HepG2 (cell line): ENCODE results near the gene SMIM20. TPM values are rescaled to one million over a fixed set of nuclear protein-coding genes. Genes with fewer than 3 reads are reported as not detected.
A peak's percentile ranks its signal among the peaks of the same experiment; 100 is the strongest.

Experiments used
- AGO2 ChIP-seq: fragments of 200-400 bp; formaldehyde crosslinking; optimal IDR thresholded peaks from 2 replicates; pipeline ENCODE3; 2017; ENCODE audit warnings: mild to moderate bottlenecking, low read depth, low read length, moderate library complexity
- ATF1 ChIP-seq: IDR thresholded peaks from 2 replicates; pipeline ENCODE4 v1.6.1; 2016; ENCODE audit warnings: mild to moderate bottlenecking, control low read depth
- ATRX ChIP-seq: sonication (generic); formaldehyde crosslinking; IDR thresholded peaks from 2 replicates; pipeline ENCODE4 v1.4.0; 2020; ENCODE audit warnings: missing genetic modification reagents, borderline replicate concordance
- BORCS8-MEF2B ChIP-seq: sonication (generic); formaldehyde crosslinking; IDR thresholded peaks from 2 replicates; pipeline ENCODE4 v1.8.0; 2022; ENCODE audit warnings: mild to moderate bottlenecking, missing genetic modification reagents
- CEBPZ ChIP-seq: IDR thresholded peaks from 2 replicates; pipeline ENCODE4 v1.6.1; 2012; ENCODE audit warnings: low read length, improper control_type of control experiment
- CHD4 ChIP-seq: fragments of 200-600 bp; sonication (generic); IDR thresholded peaks from 2 replicates; pipeline ENCODE4 v1.7.0; 2017; ENCODE audit warnings: mild to moderate bottlenecking, low read length, borderline replicate concordance
- EED ChIP-seq: sonication (generic); formaldehyde crosslinking; IDR thresholded peaks from 2 replicates; pipeline ENCODE4 v1.5.0; 2020; ENCODE audit warnings: mild to moderate bottlenecking, missing genetic modification reagents
- ERF ChIP-seq: IDR thresholded peaks from 2 replicates; pipeline ENCODE4 v1.6.1; 2018; ENCODE audit warnings: missing biosample characterization, missing genetic modification reagents
- JUNB ChIP-seq: sonication (generic); formaldehyde crosslinking; IDR thresholded peaks from 2 replicates; pipeline ENCODE4 v1.8.0; 2022; ENCODE audit warnings: missing genetic modification reagents, mild to moderate bottlenecking, borderline replicate concordance
- MIER3 ChIP-seq: IDR thresholded peaks from 2 replicates; pipeline ENCODE4 v1.6.1; 2016; ENCODE audit warnings: missing compliant biosample characterization, borderline replicate concordance
- MYC ChIP-seq: sonication (generic); formaldehyde crosslinking; IDR thresholded peaks from 2 replicates; pipeline ENCODE4 v1.9.0; 2021; ENCODE audit warnings: missing genetic modification reagents, borderline replicate concordance
- NCOA5 ChIP-seq: sonication (generic); formaldehyde crosslinking; IDR thresholded peaks from 2 replicates; pipeline ENCODE4 v1.4.0; 2020; ENCODE audit warnings: missing genetic modification reagents
- NFE2L1 ChIP-seq: sonication (generic); formaldehyde crosslinking; IDR thresholded peaks from 2 replicates; pipeline ENCODE4 v1.4.0; 2020; ENCODE audit warnings: missing genetic modification reagents, mild to moderate bottlenecking, borderline replicate concordance
- NR2F1 ChIP-seq, 2 experiments: fragments of 450-650 bp in 1 of 2; formaldehyde crosslinking in 1 of 2; IDR thresholded peaks; 2 replicates each; pipeline versions ENCODE4 v1.5.0 to v1.6.1; 2016 to 2020; ENCODE audit warnings: mild to moderate bottlenecking in 1 of 2, missing compliant biosample characterization in 1 of 2, missing genetic modification reagents in 1 of 2, moderate library complexity in 1 of 2
- PAWR ChIP-seq: sonication (generic); formaldehyde crosslinking; IDR thresholded peaks from 2 replicates; pipeline ENCODE4 v1.4.0; 2020; ENCODE audit warnings: missing genetic modification reagents, mild to moderate bottlenecking, borderline replicate concordance
- PCBP1 ChIP-seq: fragments of 200-400 bp; formaldehyde crosslinking; IDR thresholded peaks from 2 replicates; pipeline ENCODE4 v1.6.1; 2017; ENCODE audit warnings: mild to moderate bottlenecking, low read depth, low read length, borderline replicate concordance
- SETDB1 ChIP-seq: sonication (generic); formaldehyde crosslinking; IDR thresholded peaks from 2 replicates; pipeline ENCODE4 v1.5.1; 2020; ENCODE audit warnings: missing genetic modification reagents, mild to moderate bottlenecking, borderline replicate concordance
- U2AF1 ChIP-seq: fragments of 200-400 bp; formaldehyde crosslinking; optimal IDR thresholded peaks from 2 replicates; pipeline ENCODE3; 2017; ENCODE audit warnings: mild to moderate bottlenecking, low read depth, low read length
- U2AF2 ChIP-seq: fragments of 200-400 bp; formaldehyde crosslinking; IDR thresholded peaks from 2 replicates; pipeline ENCODE4 v1.6.1; 2017; ENCODE audit warnings: low read depth, mild to moderate bottlenecking, low read length
- ZKSCAN1 ChIP-seq: fragments of 150-350 bp; IDR thresholded peaks from 2 replicates; pipeline ENCODE4 v1.6.1; 2014; ENCODE audit warnings: low read length
- ZNF205 ChIP-seq: IDR thresholded peaks from 2 replicates; pipeline ENCODE4 v1.6.1; 2018; ENCODE audit warnings: missing biosample characterization, missing genetic modification reagents
- ZNF235 ChIP-seq: sonication (generic); formaldehyde crosslinking; IDR thresholded peaks from 2 replicates; pipeline ENCODE4 v1.8.1; 2023; ENCODE audit warnings: mild to moderate bottlenecking, missing genetic modification reagents, borderline replicate concordance
- ZNF503 ChIP-seq: sonication (generic); formaldehyde crosslinking; IDR thresholded peaks from 2 replicates; pipeline ENCODE4 v1.4.0; 2020; ENCODE audit warnings: missing genetic modification reagents
- ZNF619 ChIP-seq: sonication (generic); formaldehyde crosslinking; IDR thresholded peaks from 2 replicates; pipeline ENCODE4 v1.4.0; 2020; ENCODE audit warnings: mild to moderate bottlenecking, missing genetic modification reagents
- ZNF770 ChIP-seq: sonication (generic); formaldehyde crosslinking; IDR thresholded peaks from 2 replicates; pipeline ENCODE4 v1.5.0; 2020; ENCODE audit warnings: mild to moderate bottlenecking, missing genetic modification reagents
- polyA plus RNA-seq, 8 experiments: library from polyadenylated mRNA; depleted of rRNA in 3 of 8; stranded (reverse) in 7 of 8; unstranded in 1 of 8; fragments of >200 nt; fragmentation: Illumina TruSeq in 4 of 8; extraction: Trizol in 4 of 8; gene quantifications; 2 replicates each; pipeline versions ENCODE4 v1.2.1 to v1.2.3, GENCODE V29; 2011 to 2016; ENCODE audit warnings: low read depth in 4 of 8, missing spikeins in 1 of 8, mixed read lengths in 1 of 8; ENCODE audit not compliant: insufficient read depth in 1 of 8
- total RNA-seq, 5 experiments: library from RNA; depleted of rRNA; stranded (reverse); fragments of >200 nt; fragmentation: Illumina TruSeq; extraction: Trizol; gene quantifications; 2 replicates each; pipeline ENCODE4 v1.2.3, GENCODE V29; 2016; ENCODE audit warnings: low read depth in 1 of 5

Gene SMIM20
- total and polyA plus RNA-seq, 2 of the 13 experiments (the other 11 are each of a cell fraction or from before 2014, with no cell fraction given): 26.3 to 30.2 TPM

- no peak for TF ChIP-seq EED (CRISPR knock-in tag)
- no peak for TF ChIP-seq U2AF1
- no peak for TF ChIP-seq JUNB
- TF ChIP-seq ZNF770 (CRISPR knock-in tag): no peak
- TF ChIP-seq ERF (CRISPR knock-in tag): no peak
- TF ChIP-seq ZNF619: no peak
- TF ChIP-seq NR2F1 (CRISPR knock-in tag; IDR thresholded peaks at IDR 0.05): peak in 1 of 2 experiments; percentile 63; a peak in 2 of 4 replicates
- TF ChIP-seq CEBPZ: no peak
- no peak for TF ChIP-seq ZKSCAN1
- no peak for TF ChIP-seq NFE2L1
- TF ChIP-seq PAWR (CRISPR knock-in tag): no peak
- TF ChIP-seq NCOA5: no peak
- no peak for TF ChIP-seq AGO2
- TF ChIP-seq MYC (CRISPR knock-in tag): no peak
- TF ChIP-seq ATRX: no peak
- no peak for TF ChIP-seq ZNF235 (CRISPR knock-in tag)
- TF ChIP-seq CHD4: no peak
- no peak; the same call in 1 of the 2 replicates for TF ChIP-seq ZNF503 (CRISPR knock-in tag)
- TF ChIP-seq SETDB1: no peak
- TF ChIP-seq MIER3 (CRISPR knock-in tag): no peak
- TF ChIP-seq ZNF205 (CRISPR knock-in tag): no peak
- no peak for TF ChIP-seq U2AF2
- no peak for TF ChIP-seq BORCS8-MEF2B (CRISPR knock-in tag)
- TF ChIP-seq PCBP1: no peak
- TF ChIP-seq ATF1: no peak
Measured at GRCh38 chr4:25919676-25920075, 5.7 kb downstream of the SMIM20 start (continued).
